Fibroblast of the aortic adventitia (primary cell): Measurements from ENCODE around the gene ACOXL. TPM values are rescaled to one million over a fixed set of nuclear protein-coding genes. Genes with fewer than 3 reads are reported as not detected.
A peak's percentile ranks its signal among the peaks of the same experiment; 100 is the strongest.

ENCODE experiments used
- DNase-seq: peaks from one replicate; pipeline ENCODE4 v3.0.0-alpha.2; 2010; ENCODE audit warnings: low read depth
- H3K4me3 ChIP-seq: 2 replicates; pipeline ENCODE4 v1.5.1; 2011; ENCODE audit warnings: low read depth, mild to moderate bottlenecking, control low read depth, low read length, moderate library complexity
- CTCF ChIP-seq: IDR thresholded peaks from 2 replicates; pipeline ENCODE4 v1.5.1; 2011; ENCODE audit warnings: mild to moderate bottlenecking, low read length, control low read depth, inconsistent platforms; ENCODE audit not compliant: insufficient read depth
- total RNA-seq: library from RNA; depleted of rRNA; stranded (reverse); fragments of >200 nt; gene quantifications from 2 replicates; pipeline ENCODE4 v1.2.3, GENCODE V29; 2012; ENCODE audit warnings: low replicate concordance

ACOXL gene
- total RNA-seq, 1 donor = not detected

- TF ChIP-seq CTCF = no peak
- DNase-seq = no peak
- H3K4me3 ChIP-seq = no peak overlapping the region
Observed at GRCh38 chr2:110984694-110985490, 252.5 kb downstream of the ACOXL start.

GRCh38 chr2:110990440-110990839, 258.1 kb downstream of the ACOXL start:
- no peak for TF ChIP-seq CTCF
- no peak for DNase-seq

GRCh38 chr2:110991911-110992310, 259.5 kb downstream of the ACOXL start:
- DNase-seq = no peak
- no peak for TF ChIP-seq CTCF
- H3K4me3 ChIP-seq = no peak overlapping the region

More at GRCh38 chr2:110990440-110990839, 258.1 kb downstream of the ACOXL start:
- no peak overlapping the region for H3K4me3 ChIP-seq

- no peak for DNase-seq
- no peak for TF ChIP-seq CTCF
- no peak overlapping the region for H3K4me3 ChIP-seq
Observed at GRCh38 chr2:110992886-110993285, 260.5 kb downstream of the ACOXL start.

- TF ChIP-seq CTCF = no peak
- no peak for DNase-seq
Observed at GRCh38 chr2:110993557-110994231, 261.3 kb downstream of the ACOXL start.

GRCh38 chr2:110994250-110994961, 262.0 kb downstream of the ACOXL start:
- TF ChIP-seq CTCF = no peak
- no peak overlapping the region for H3K4me3 ChIP-seq
- peak; percentile 1 for DNase-seq

More at GRCh38 chr2:110993557-110994231, 261.3 kb downstream of the ACOXL start:
- no peak overlapping the region for H3K4me3 ChIP-seq
